Activated effector memory CD4-positive, alpha-beta T cell treated with Interleukin-2 at 50 U/mL for 16 hours (primary cell): ENCODE results near the gene RNF150.
"Not testable (repeated sequence)": the region's sequence is repeated elsewhere in the genome, so short reads cannot be mapped to it uniquely, and the experiment has no call there.

Experiments
- DNase-seq: peaks from one replicate; pipeline ENCODE4 v3.0.0-alpha.2; 2020

Gene RNF150

GRCh38 chr4:141133146-141133998 is at the start of gene RNF150:
Gene RNF150 (minus strand): TSS chr4:141133469.
- no peak for DNase-seq

- DNase-seq: no peak
These were observed 47.9 kb upstream of the RNF150 start for GRCh38 chr4:141180991-141181761.

DNA sequence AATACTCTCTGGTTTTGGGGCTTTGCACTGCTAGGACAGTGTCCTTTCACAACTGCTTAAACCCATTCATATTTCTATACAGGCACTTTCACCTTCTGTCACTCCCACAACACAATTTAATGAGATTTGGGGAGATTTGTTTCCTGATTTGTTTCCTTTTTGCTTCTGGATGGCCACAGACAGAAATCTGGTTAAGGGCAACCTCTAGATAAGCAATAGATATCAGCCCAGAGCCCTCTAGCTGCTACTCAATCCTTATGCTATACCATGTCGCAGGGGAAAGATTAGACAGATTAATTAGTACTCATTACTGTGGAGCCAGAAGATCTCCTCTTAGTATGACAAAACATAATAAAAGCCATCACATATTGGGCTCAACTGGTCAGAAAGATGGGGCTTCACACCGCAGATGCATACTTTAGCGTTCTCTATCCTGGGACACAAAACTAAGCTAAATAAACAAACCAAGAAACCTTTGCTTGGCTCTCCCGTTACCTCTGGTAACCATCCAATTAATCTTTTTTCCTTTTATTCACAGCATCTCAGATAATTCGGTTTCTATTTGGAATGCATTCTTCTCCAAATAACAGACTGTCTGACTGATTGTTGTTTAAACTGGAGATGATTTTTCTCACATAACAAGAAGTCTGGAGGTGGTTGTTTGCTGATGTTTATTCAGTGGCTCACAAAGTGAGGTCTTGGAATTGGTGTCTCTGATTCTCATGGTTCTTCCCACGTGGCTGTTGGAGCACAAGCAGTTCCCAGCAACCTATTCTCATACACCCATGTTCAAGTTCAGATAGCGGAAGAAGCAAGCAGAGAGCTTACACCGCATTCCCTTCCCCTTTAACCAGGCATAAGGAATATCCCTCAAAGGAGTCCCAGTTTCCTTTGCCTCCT is 46.5 kb upstream of the RNF150 start:
- no peak for DNase-seq

GRCh38 chr4:141177171-141177570 is 43.9 kb upstream of the RNF150 start:
- DNase-seq: no peak

GRCh38 chr4:141174457-141174856 is 41.2 kb upstream of the RNF150 start:
- DNase-seq: no peak

- no peak for DNase-seq
These were observed 37.4 kb upstream of the RNF150 start for GRCh38 chr4:141170671-141171070.

- no peak for DNase-seq
These were observed 36.1 kb upstream of the RNF150 start for GRCh38 chr4:141169391-141169790.

- not testable (repeated sequence) for DNase-seq
These were observed 31.7 kb upstream of the RNF150 start for GRCh38 chr4:141165001-141165400.

GRCh38 chr4:141159027-141159426 is 25.8 kb upstream of the RNF150 start:
- DNase-seq: no peak

- DNase-seq: no peak
These were observed 24.9 kb upstream of the RNF150 start for GRCh38 chr4:141158219-141158618.

DNA sequence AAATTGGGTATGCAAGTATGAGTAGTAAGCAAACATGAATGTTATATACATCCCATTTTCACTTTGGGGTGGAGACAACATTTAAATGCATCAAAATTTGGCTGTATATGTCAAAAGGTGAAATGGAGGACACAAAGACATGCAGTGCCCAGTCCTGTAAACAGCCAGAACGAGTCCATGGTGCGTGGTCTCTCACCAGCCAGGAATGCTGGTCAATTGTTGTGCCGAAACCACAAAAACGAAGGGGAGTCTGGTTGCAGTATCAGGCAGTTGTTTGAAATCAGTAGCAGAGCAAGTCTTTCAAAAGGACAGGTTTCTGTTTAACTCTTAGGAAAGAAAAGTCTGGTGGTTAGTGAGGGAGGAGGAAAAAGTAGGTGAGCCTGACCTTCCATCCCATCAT is 22.3 kb upstream of the RNF150 start:
- DNase-seq: no peak

DNA sequence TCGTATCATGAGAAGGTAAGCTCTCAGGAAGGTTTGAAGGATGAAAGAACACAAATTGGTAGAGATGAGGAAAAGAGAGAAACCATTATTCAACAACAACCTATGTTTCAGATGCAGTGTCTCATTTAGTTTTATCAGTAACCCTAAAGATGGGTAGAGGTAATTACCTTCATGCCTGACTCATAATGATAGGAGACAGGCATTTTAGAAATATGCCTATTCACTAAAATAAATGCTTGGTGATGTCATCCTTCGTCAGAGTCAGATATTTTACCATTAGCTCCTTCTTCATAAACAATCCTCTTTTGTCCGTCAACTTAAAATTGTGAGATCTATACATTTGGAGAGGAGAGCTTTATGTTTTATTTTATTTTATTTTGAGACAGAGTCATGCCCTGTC is 21.5 kb upstream of the RNF150 start:
- no peak for DNase-seq

- DNase-seq: no peak
These were observed 20.7 kb upstream of the RNF150 start for GRCh38 chr4:141153751-141154510.

DNA sequence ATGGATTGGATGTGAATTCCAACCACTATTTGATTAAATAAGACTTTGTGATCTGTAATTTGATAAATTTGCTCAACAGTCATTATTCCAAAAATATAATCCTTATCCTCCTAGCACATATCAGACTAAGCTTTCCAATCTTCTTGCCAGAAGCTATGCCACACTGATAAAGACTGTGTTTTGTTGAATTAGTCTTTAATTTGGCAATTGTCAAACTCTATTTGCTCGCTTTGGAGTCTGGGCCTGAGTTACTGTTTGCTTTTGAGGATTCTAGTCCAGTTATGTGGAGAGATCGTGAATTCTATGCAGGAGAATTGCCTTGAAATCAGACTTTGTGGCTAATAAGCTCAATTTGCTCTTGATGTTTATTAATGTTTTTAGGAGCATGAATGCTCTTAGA is 10.9 kb upstream of the RNF150 start:
- DNase-seq: no peak

- no peak for DNase-seq
These were observed 9.2 kb upstream of the RNF150 start for GRCh38 chr4:141142423-141142822.

GRCh38 chr4:141140391-141141200 is 7.3 kb upstream of the RNF150 start:
- no peak for DNase-seq

DNA sequence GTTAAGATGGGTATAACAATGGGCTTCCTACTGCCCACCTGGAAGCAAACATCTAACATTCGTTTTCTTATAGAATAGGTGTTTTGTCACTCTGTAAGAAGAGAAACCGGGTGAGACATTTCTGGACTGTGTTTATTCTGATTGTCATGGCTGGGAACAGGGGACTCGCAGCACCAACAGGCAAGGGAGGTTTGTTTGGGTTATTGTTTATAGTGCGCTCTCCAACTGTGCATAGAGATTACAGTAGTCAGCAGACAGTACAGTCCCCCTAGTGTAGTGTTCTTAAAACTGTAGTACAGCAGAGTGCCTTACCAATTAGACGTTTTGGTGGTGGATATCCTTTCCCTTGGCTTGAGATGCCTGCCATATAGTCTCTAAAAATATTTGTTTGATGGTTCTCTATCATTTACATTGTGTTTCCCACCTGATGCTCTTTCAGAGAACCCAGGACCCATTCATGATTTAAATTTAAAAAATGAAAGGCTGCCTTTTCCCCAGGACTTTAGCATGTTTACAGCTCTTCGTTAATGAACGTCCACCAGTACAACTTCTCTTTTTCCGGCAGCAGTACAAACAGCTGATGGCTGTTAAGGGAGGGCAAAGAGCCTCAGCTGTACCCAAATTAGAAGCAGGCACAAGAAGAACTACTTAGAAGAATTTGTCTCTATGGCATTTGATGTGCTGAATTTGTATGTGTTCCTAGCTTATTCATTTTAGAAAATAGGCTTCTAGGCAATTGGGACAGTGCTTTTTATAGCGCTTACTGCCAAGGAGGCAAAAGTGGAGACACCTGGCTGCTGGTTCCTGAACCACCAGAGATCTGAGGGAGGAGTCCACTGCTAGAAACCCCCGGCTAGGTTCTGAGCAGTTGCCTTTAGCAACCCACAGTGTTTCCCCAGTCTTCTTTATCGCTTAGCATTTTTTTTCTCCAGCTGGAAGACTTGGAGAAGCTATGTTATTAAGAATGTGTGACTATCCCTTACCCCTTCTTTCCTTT is 1.0 kb upstream of the RNF150 start:
- DNase-seq: no peak

- no peak for DNase-seq
These were observed 542 bp downstream of the RNF150 start for GRCh38 chr4:141132709-141133145.

- DNase-seq: no peak
These were observed 1.1 kb downstream of the RNF150 start for GRCh38 chr4:141132072-141132708.

- no peak for DNase-seq
These were observed 1.6 kb downstream of the RNF150 start for GRCh38 chr4:141131723-141132071.
